Epithelial cell of proximal tubule (primary cell): ENCODE data around the gene NAV1. TPM values are rescaled to one million over a fixed set of nuclear protein-coding genes. Genes with fewer than 3 reads are reported as not detected.

Experiments used
- DNase-seq: peaks from one replicate; pipeline ENCODE4 v3.0.0-alpha.2; 2011; ENCODE audit warnings: low read depth
- H3K4me3 ChIP-seq: 2 replicates; pipeline ENCODE4 v1.5.1; 2011; ENCODE audit warnings: low read depth, mild to moderate bottlenecking, low read length
- total RNA-seq: library from RNA; depleted of rRNA; stranded (reverse); fragments of >200 nt; gene quantifications from 2 replicates; pipeline ENCODE4 v1.2.3, GENCODE V29; 2015
- TF ChIP-seq, protein P1 (sequence below): conservative IDR thresholded peaks from 2 replicates; pipeline ENCODE4 v1.5.1; 2012; ENCODE audit warnings: low read depth, mild to moderate bottlenecking, low read length

The NAV1 gene
- total RNA-seq, 1 donor from 2014 or later = 24.3 TPM

DNA sequence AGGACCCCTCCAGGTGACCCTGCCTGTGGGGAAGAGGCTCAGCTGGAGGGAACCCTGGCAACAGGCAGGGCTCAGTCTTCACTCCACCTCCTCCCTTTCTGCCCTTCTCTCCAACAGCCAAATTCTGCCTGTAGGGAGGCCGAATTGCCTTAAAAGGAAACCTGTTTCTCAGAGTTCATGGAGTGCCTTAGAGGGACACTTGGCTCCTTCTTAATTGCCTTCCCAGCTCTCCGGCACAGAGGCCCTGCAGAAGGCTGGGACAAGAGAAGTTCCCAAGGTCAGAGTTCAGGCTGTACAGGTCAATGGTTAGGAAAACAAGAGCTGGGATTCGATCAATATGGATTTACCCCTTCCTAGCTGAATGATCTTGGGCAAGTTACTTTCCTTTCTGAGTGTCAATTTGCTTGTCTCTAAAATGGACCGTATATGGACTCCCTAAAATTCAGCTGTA is 38.2 kb upstream of the NAV1 start:
- TF ChIP-seq, protein P1, sequence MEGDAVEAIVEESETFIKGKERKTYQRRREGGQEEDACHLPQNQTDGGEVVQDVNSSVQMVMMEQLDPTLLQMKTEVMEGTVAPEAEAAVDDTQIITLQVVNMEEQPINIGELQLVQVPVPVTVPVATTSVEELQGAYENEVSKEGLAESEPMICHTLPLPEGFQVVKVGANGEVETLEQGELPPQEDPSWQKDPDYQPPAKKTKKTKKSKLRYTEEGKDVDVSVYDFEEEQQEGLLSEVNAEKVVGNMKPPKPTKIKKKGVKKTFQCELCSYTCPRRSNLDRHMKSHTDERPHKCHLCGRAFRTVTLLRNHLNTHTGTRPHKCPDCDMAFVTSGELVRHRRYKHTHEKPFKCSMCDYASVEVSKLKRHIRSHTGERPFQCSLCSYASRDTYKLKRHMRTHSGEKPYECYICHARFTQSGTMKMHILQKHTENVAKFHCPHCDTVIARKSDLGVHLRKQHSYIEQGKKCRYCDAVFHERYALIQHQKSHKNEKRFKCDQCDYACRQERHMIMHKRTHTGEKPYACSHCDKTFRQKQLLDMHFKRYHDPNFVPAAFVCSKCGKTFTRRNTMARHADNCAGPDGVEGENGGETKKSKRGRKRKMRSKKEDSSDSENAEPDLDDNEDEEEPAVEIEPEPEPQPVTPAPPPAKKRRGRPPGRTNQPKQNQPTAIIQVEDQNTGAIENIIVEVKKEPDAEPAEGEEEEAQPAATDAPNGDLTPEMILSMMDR = no peak
- H3K4me3 ChIP-seq = no peak overlapping the region
- no peak for DNase-seq

DNA sequence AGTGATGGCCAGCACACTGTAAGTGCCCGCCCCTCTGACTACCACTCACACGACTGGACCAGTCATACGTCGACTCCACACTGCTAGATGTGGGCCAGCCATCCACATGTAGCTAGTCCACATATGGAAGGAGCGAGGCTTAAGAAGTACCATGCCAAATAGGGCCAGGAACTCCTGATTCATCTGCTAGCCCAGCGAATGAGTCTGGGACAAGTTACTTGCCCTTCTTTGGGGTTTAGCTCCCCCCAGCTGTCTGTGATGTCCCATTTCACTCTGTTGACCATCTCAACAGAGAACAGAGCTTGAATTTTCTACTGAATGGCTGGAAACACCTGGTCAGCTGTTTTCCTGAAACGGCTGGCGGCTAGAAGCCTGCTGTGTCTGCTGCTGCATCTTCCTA is 37.8 kb upstream of the NAV1 start:
- DNase-seq = no peak
- TF ChIP-seq, protein P1 = no peak
- no peak overlapping the region for H3K4me3 ChIP-seq

DNA sequence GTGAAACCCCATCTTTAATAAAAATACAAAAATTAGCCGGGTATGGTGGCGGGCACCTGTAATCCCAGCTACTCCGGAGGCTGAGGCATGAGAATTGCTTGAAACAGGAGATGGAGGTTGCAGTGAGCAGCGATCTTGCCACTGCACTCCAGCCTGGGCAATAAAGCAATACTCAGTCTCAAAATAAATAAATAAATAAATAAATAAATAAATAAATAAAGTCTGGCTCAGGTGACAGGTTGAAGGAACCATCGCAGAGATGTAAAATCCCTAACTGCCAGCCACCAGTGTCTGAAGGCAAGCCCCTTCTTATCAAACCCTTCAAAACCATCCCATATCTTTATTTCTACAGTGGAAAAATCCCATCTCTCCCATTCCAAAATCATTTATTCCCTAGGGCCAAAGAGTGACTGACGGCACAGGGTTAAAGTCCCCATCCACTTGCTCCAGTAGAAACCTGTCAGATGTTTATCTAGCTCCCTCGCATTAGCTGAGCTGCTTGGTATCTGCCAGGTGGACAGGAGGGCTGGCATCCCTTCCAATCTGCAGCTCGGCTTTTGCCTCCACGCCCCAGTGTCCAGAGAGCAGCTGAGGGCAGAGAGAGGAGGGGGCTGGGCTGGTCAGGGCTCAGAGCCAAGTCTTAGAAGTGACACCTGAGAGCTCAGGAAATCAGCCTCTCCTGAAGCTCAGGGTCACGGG is 37.0 kb upstream of the NAV1 start:
- TF ChIP-seq, protein P1 = no peak
- DNase-seq = no peak
- H3K4me3 ChIP-seq = no peak overlapping the region

DNA sequence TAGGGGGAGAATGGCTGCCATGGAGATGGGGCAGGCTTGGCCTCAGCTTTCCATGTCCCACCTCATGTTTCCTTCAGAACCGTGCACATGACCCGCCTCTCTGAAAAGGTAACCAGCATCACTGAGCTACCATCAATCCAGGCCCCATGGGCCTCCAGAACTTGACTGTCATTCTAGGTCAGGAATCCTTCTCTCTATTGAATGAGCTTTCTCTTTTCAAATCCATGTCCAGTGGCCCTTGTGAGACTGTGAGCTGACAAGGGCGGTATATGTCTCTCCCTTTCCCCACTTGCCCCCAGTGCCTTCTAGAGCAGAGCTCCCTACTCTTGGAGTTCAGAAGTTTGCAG is 36.4 kb upstream of the NAV1 start:
- H3K4me3 ChIP-seq = no peak overlapping the region
- TF ChIP-seq, protein P1 = no peak
- no peak for DNase-seq

DNA sequence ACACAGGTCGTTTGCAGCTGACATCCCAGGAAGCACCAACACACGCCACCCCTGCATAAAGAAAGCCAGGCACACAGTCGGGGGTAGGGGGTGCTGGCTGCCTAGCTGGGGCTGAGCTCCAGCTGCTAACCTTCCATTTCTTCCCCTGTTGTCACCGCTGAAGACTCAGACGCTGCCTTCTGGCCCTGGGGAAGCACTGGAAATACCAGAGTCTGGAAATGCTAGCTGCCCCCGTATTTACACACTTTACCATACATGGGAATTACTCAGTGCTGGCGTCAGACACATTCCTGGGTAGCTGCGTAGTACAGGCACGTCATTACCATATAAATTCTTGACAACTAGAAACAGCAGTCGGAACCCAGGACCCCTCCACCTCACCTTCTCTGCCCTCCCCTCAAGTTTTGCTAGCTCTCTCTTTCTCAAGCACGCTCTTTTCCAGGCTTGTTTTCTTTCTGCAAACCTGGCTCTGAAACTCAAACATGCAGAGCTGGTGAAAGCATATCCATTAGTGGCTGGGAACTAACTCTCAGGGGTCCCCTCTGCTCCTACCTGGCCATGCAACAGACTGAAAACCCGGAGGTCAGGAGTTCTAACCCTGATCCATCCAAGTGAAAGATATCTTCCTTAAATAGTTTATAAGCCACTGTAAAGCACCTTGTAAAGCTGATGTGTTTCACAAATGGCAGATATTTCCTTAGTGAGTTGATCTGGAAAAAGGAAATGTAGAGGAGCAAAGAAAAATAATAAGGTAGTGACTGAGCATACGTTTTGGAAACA is 35.3 kb upstream of the NAV1 start:
- TF ChIP-seq, protein P1 = no peak
- DNase-seq = no peak
- no peak overlapping the region for H3K4me3 ChIP-seq

DNA sequence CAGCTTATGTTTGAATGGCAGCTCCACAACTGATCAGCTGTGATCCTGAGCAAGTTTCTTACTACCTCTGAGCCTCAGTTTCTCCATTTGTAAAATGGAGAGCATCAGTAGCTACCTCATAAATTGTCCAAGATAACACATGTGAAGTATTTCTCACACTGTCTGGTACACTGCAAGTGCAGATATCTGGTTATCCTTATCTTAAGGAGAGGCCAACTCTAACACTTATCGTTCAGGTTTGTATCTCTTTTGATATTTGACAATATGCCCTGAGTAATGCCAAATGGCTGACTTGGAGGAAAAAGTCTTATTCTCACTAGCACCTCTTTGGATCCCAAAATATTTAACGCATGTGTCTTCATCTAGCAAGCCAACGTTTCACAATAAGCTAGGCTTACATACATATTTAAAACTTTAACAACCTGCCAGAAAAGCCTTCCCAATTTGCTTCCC is 34.7 kb upstream of the NAV1 start:
- H3K4me3 ChIP-seq = no peak overlapping the region
- TF ChIP-seq, protein P1 = no peak
- no peak for DNase-seq
